Measurements from ENCODE around the gene PRLR.
"Not testable (repeated sequence)": the region's sequence is repeated elsewhere in the genome, so short reads cannot be mapped to it uniquely, and the experiment has no call there.

Gene PRLR

GRCh38 chr5:35194635-35195471, 35.4 kb downstream of the PRLR start:
- DNase-seq: no peak

DNA sequence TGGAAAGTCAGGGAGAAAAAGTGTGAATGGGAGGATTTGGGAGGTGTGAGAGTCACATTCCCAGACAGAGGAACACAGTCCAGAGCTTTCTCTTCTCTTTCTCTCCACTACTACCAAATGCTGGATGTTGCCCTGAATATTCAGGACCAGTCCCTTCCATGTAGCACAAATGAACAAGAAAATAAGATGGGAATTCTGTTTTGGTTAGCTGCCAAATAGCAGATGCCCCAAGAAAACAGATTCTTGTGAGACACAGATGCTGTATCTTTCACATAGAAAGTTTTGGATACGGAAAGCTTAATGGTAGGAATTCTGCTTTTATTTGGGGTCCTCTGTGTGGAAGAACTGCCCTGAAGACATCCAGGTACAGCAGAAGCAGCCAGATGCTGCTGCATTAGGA, 37.8 kb downstream of the PRLR start:
- no peak for DNase-seq

DNA sequence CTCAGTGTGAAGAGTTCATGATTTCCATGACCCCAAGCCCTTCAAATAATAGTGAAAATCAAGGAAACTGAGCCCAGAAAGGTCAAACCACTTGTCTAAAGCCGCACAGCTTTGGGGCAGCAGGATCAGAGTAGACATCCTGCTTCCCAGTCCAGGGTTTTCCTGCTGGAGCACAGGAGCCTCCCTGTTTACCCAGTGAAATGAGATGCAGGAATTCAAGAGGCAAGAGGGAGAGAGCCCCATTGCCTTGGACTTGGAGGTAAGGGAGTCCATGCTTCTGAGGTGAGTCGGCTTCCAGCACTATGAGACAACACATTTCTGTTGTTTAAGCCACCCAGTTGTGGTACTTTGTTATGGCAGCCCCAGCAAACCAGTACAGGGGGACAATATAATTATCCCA, 40.5 kb downstream of the PRLR start:
- not testable (repeated sequence) for DNase-seq

- DNase-seq: no peak
Observed at GRCh38 chr5:35188031-35188457, 42.2 kb downstream of the PRLR start.

GRCh38 chr5:35187621-35188020, 42.7 kb downstream of the PRLR start:
- not testable (repeated sequence) for DNase-seq

- DNase-seq: no peak
Observed at GRCh38 chr5:35186749-35187148, 43.5 kb downstream of the PRLR start.

DNA sequence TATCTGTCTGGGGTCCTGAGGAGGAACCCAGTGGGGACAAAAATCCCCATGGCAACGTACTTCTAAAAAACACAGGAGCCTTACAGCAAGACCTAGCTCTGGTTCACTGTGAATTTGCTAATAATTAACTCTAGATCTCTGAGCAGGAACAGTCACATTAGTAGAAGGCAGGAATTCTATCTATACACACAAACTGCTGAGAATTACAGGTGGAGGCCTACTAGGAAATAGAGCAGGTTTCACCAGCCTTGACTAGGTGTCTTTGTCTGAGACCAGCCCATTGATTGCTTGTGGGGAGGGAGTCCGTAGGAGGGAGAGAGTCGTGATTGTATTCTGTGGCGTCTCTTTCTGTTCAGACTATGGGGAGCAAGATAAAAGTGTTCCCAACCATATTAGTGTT, 44.8 kb downstream of the PRLR start:
- DNase-seq: no peak

DNA sequence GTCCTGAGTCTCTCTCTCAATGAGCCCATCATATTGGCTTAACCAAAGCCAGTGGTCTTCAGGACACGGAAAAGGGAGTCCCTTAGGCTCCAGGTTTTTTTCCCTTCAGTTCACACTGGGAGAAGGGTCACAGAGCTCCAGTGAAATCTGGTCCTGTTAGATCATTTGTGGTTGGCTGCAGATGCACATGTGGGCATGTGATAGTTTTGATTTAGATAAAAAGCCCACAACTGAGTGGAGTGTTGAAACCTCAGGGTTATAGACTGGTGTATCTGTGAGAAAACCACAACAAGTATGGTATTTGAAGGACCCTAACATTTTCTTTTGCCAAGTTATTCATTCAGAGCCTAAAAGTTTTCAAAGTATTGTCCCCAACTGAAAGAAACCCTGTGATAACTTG, 46.7 kb downstream of the PRLR start:
- DNase-seq: no peak

GRCh38 chr5:35182910-35183535, 47.3 kb downstream of the PRLR start:
- DNase-seq: peak in 1 of 2 donors; percentile 13

- no peak for DNase-seq
Observed at GRCh38 chr5:35182486-35182885, 47.8 kb downstream of the PRLR start.

- no peak for DNase-seq
Observed at GRCh38 chr5:35180046-35180445, 50.2 kb downstream of the PRLR start.

- no peak for DNase-seq
Observed at GRCh38 chr5:35177783-35178182, 52.5 kb downstream of the PRLR start.

GRCh38 chr5:35172533-35172932, 57.8 kb downstream of the PRLR start:
- DNase-seq: no peak

GRCh38 chr5:35171991-35172390, 58.3 kb downstream of the PRLR start:
- DNase-seq: no peak

GRCh38 chr5:35171078-35171477, 59.2 kb downstream of the PRLR start:
- DNase-seq: no peak

GRCh38 chr5:35166043-35166442, 64.2 kb downstream of the PRLR start:
- DNase-seq: no peak

GRCh38 chr5:35164860-35165542, 65.3 kb downstream of the PRLR start:
- DNase-seq: no peak

DNA sequence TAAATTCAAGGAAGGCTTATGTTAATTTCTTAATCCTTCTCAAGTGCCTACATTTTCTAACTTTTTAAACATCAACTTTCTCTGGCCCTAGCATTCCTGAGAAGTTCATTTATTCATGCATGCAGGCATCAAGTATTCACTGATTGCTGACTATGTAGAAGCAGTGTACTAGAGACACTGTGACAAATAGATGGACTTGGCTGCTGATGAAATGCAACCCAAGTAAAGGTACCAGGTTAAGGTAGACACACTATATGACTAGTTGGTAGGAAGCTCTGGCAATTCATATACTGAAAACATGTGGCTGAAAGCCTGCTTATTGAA, 66.6 kb downstream of the PRLR start:
- DNase-seq: no peak

DNA sequence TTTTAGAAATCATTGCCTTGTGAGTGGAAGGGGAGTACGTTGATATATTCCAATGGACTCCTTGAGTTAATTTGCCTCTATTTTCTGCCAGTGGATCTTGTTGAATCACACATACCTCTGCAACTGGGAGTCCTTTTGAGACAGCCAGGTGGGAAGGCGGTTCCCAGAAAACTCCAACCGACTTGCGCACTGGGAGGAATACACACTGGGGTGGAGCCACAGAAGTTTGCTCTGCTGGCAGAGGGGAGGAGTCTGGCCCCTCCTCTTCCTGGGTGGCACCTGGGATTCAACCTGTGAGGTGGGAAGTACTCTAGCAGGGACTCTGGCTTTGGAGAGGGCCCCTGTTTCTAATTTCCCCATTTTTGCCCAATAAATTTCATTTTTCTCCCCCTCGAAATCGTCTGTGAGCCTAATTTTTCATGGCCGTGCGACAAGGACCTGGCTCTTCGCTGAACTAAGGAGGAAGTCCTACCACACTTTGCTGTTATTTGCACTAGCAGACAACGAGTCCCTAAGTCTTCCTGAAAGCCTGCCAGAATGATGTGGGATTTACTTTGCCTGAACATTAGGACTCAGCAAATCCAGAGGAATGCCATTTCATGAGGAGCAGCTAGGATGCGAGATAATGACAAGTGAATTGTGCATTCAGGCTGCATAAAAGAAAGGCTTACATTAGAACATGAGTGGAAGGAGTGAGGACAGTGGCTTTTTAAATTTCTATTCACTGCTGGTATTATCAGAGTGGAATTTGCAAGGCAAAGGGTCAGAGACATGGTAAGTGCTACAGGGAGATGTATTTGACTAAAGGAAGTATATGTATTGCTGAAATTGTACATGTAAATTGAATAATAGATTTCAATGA, 67.2 kb downstream of the PRLR start:
- no peak for DNase-seq

DNA sequence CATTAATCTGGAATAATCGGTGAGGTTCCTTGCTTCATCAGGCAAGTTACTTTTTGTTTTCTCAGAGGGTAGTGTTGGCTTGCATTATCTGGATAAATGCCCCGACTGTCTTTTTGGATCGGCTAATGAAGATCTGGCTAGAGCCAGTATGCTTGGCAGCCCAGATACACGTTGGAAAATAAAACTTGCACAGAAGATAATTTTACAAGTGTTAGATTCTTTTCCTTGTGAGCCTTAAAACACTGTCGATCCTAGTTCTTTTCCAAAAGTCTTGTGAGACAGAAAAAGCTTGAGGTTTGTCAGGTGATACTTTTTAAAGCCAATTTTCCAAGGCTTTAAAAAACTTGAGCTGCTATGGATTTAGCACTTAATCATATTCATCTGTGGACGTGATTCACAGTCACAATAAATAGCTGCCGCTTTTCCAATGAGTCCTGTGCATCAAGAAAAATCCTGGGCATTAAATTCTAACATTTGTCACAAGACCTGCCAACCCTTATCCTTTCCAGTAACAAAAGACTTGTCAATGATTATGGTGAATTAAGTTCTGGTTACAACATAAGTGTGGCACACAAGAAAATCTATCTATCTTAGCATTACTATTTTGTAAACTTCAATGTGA, 68.5 kb downstream of the PRLR start:
- no peak for DNase-seq

- no peak for DNase-seq
Observed at GRCh38 chr5:35160486-35161116, 69.7 kb downstream of the PRLR start.

- no peak for DNase-seq
Observed at GRCh38 chr5:35159370-35159742, 70.9 kb downstream of the PRLR start.

Data from CD4-positive, alpha-beta T cell treated with Interleukin-4 for 1 hour (primary cell).